Medulla oblongata (tissue), 1 donor: Measurements from ENCODE around the gene NACC2.
"Not testable (repeated sequence)": the region's sequence is repeated elsewhere in the genome, so short reads cannot be mapped to it uniquely, and the experiment has no call there.

Experiments
- DNase-seq: peaks from one replicate; pipeline ENCODE4 v3.0.0-alpha.2; 2015; ENCODE audit errors: extremely low spot score

NACC2 gene

DNA sequence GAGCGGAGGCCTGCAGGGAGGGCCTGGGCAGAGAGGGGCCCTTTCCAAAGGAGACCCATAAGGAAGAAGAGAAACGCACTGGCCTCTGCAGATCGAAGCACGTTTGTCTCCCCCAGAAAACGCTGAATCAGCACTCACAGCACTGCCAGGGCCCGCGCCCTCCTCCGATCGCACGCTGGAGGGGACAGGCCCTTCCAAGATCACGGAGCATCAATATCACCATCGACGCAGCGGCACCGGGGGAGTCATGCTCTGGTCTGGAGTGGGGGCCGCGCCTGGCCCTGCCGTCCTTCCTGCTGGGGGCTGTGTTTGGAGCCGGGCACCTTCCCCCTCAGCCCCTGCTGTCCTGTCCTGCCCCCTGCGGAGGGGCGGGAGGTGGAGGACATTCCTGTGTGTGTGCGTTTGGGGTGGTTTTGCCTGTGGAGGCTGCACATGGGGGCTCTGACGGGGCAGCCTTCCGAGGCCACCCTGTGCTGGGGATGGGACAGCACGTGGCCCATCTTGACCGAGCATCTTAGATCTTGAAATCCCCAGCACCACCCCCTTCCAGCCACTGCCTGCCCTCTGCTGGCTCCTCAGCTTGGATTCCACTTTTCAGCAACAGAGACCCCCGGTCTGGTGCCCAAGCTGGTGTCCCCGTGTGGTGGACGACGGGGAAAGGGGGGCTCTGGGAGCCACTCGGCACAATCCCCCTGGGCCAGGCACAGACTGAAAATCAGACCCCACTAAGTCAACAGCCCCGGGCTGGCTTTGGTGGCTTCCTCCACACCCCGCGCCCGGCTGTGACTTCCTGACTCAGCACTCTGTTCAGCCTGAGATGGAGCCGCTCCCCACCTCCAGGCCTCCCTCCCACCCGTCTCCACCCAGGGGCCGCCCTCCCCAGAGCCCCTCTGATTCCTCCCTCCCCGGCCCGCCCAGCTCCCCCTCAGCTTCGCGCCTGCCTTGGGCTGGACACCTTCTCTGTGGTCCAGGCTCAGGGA lies 15.3 kb upstream of the NACC2 start:
- no peak for DNase-seq

DNA sequence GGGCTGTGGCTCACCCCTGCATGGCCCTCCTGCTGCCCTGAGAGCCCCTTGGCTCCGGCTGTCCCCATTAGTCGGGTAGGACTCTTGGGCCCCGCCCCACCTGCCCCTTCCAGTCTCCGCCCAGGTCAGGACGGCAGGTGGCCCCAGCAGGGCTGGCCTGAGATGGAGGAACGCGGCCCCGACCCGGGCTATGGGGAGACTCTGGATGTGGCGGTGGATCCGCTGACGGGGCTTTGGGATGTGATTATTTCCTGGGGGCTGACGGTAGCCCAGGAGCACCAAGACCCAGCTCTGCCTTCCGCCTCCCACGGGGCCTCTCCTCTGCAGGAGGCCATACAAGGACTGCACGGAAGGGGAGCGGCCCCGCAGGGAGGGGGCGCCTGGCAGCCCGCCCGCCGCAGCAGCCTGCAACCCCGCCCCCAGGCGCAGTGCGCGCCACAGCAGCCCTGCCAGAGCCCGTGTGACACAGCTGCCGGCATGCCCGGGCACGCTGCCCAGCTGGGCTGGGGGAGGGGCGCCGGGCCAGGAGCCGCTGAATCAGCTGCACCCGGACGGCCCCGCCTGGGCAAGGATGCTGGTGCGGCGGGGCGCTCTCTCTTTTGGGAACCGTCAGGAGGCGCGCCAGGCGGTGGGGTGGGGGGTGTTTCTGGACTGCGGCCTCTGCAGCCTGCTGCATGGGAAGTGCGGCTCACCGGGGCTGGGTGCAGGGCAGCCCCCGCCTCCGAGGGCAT lies 14.4 kb upstream of the NACC2 start:
- DNase-seq: peak; percentile 91

DNA sequence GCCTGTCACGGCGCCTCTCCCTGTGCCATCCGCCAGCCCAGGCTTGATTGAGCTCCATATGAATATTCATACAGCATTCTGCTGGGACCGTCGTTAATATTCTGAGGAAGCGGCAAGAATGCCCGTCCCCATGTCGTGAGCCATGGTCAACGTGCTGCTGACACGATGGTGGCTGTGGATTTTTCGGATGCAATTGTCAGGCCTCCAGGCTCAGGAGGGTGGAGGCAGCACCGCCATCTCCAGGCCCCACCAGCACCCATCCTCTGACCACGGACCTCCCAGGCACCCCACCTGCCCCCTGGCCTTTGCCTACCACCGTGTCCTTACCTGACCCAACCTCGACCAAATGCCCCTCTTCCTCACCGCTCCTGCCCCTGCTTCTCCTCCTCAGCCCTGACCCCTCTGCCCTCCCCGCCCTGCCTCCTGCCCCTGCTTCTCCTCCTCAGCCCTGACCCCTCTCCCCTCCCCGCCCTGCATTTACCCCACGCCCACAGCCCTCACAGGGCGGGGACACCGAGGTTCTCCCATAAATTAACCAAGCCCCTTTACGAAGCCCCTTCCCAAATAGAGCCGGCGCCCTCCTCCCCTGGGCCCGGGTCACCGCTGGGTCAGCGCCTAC lies 13.7 kb upstream of the NACC2 start:
- no peak for DNase-seq

DNA sequence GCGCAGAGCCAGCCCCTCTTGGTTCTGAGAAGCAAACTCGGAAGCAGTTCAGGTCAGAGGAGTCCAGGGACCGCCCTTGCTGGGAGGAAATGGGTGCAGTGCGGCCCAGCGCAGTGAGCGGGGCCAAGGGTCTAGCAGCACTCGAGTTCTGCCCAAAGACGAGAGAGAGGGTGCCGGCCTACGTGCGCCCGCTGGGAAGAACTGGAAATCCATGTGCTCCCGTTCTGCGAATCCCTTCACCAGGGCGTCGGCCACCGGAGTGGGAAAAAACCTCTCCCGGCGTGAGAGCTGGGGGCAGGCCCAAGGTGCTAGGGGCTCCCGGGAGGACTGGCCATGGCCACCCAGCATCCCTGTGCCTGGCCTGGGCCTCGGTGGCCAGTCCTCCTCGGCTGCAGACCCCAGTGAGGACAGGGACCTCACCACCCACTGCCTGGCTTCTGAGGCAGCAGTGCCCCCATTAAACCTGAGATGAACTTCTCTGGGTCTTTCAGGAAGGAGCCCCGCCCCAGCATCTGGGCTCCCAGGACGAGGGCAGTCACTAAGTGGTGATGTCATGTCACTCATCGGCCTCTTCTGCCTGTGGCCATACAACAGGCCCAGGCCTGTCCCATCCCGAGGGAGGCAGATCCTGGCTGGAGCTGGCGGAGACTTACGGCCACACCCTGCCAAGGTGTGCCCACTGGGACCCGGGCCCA lies 13.0 kb upstream of the NACC2 start:
- DNase-seq: no peak

DNA sequence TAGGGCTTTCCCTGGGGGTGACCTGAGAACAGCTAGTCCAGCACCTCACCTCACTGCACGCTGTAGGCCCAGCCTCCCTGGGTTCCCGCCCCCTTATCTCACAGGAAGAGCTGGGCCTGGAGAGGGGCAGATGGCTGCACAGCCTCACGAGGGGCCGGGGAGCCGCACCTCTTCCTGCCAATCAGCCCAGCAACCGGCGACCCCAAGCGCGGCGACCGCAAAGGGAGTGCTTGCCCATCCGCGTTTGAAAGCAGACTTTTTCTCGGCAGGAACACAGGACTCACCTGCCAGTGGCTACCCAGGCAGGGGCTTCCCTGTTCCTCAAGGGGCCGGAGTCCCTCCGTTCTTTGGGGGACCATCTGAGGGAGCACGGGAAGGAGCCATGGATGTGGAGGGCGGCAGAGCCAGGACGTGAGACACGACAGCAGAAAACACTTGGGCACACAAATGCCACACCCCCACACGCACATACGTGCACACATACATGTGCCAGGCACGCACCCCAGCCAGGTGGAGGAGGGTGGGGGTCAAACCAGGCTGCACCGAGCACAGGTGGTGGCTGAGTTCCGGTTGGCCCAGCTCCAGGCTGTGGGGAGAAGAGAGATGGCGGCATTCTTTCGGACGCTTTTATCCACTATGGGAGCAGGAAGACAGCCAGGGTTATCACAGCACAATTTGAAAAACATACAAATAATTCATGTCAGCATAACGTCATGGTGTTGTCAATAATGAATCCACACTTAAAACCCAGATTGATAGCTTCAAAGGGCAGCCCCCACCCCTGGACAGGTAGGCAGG lies 12.3 kb upstream of the NACC2 start:
- no peak for DNase-seq

DNA sequence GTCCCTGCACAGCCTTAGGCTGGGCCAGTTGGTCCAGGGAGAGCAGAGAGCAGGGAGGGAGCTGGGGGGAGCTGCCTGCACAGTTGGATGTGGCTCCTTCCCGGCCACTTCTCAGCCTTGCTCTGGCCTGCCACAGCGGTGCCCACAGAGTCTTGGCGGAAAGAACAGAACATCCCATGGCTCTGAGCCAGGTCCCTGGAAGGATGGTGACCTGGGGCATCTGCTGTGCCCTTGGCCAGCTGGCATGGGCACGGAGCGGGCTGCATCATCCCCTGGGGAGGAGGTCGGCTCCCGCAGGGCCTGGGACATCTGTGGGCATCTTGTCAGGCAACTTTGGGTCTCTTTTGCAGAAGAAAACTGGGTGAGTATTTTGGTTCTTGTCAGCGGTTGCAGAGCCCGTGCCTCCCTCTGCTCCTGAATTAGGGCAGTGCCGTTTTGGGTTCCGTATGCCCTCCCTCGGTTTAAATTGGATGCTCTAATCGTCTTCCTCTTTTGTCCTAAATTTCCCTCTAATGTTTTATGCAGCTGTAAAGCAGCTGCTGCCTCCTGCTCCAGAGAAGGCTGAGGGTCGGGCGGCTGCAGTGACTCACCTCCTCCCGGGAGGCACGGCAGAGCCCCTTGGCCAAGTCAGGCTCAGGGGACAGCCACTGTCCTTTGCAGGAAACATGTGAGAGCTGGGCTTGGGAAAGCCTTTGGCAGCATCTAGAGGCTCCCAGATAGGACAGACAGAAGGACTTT lies 10.5 kb upstream of the NACC2 start:
- DNase-seq: no peak

DNA sequence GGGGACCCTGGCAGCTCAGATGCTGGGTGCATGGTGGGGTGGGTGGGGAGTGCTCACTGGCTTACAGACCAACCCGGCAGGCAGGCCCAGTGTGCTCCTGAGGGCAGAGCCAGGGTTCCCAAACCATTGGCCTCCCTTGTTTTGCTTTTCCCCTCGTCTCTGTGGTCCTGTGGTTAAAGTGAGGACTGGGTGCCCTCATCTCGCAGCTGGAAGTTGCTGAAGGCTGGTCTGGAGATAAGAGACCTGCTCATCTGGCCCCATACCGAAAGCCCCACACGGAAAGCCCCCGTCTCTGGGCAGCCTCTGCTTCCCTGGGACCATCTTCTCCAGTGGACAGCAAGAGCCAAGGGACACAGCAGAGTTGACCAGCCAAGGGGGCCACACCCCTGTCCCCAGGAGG lies 9.8 kb upstream of the NACC2 start:
- DNase-seq: no peak

DNA sequence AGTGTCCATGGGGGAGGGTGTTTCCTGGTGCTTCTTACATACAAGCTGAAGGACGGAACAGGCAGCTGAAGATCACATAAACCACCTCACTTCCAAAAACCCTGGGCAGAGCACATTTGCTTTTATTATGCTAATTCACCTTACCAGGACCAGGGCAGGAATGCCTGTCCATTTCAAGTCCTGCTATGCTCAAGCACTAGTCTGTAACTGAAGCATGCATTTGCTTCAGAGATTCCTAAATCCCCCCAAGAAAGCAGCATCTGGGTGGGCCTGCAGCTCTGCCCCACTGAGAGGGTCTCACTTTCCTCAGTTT lies 9.4 kb upstream of the NACC2 start:
- no peak for DNase-seq

DNA sequence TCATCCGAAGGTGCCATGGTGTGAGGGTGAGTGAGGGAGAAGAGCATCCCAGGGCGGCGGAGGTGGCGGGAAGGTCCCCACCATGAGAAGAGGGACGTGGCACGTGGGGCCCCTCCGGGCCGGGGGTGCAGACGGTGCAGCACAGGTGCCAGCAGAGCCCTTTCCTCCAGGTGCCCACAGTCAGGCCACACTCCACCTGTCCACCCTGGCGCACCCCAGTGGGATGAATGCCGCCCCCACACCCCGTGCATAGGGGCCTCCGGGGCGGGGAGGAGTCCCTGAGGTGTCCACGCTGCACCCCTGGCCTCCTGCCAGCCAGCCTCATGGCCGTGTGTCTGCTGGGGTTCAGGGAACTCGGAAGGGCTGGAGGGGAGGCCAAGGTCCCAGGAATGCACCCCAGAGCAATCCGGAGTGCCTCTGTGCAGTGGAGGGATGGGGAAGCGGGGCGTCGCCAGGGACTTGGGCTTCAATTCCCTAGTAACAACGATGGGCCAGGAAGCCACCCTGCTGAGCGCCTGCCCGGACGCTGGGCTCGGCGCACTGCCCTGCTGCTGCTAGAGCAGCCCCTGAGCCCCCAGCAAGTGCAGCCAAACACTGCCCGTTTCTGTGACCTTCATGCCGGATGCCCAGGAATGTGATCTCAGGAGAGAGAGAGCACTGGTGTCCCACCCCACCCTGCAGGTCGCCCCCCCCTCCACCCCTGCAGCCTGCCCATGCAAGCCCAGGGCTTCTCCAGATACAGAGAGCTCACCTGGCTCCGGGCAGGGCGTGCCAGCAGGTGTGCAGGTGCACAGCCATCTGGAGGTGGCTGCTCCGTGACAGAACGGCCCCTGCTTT lies 8.8 kb upstream of the NACC2 start:
- no peak for DNase-seq

DNA sequence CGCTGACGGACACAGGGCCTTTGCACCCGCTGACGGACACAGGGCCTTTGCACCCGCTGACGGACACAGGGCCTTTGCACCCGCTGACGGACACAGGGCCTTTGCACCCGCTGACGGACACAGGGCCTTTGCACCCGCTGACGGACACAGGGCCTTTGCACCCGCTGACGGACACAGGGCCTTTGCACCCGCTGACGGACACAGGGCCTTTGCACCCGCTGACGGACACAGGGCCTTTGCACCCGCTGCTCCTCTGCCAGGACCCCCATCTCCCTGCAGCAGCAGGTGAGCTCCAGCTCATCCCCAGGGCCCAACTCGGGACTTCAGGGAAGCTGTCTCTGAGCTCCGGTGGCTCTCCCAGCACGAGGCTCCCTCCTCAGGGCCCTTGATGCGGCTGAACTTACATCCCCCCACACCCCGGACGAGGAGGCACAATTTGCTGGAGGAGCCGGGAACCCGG lies 6.6 kb upstream of the NACC2 start:
- DNase-seq: not testable (repeated sequence)

DNA sequence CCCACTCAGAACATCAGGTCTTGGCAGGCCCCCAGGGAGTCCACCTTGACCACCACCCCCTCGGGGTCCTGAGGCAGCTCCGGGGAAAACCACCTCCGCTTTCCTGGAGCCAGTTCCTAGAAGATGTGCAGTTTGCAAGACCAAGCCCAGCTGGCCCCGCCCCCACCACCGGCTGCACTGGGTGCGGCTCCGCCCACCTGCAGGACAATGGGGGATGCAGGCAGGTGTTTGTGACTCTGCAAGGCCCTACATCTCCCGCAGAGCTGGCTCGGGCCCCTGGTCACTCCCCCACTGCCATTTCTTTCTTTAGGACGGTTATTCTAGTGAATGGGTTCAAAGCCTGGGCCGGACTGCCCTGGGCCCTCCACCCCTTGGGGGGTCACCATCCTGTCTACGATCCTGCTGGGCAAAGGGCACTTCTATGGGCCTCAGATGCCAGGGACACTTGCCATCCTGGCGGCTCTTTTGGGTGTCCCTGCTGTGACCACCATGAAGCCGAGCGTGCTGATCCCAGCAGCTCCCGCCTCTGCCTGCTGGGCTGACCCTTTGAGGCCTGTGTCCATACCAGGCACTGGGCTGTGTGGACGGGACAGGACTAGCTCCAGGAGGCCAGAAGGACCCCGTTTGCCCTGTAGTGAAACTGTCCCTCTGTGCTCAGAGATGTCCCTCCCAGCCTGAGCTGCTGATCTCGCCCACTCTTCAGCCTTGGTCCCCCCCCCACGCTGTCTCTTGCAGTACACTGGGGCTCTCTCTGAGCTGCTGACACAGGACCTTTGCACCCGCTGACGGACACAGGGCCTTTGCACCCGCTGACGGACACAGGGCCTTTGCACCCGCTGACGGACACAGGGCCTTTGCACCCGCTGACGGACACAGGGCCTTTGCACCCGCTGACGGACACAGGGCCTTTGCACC lies 5.9 kb upstream of the NACC2 start:
- DNase-seq: no peak

DNA sequence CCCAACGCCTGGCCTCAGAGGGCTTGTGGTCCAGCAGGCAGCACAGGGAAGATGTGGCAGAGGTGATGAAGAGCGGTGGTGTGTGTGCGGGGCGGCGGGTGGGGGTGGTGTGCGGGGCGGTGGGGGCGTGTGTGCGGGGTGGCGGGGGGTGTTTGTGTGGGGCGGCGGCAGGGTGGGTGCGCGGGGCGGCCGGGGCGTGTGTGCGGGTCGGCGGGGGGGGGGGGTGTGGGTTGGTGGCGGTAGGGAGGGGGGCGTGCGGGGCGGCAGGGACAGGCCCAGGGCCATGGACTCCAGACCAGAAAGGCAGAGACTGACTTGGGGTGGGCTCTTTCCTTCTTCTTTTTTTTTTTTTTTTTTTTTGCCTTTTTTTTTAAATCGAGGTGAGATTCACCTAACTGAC lies 4.5 kb upstream of the NACC2 start:
- no peak for DNase-seq

DNA sequence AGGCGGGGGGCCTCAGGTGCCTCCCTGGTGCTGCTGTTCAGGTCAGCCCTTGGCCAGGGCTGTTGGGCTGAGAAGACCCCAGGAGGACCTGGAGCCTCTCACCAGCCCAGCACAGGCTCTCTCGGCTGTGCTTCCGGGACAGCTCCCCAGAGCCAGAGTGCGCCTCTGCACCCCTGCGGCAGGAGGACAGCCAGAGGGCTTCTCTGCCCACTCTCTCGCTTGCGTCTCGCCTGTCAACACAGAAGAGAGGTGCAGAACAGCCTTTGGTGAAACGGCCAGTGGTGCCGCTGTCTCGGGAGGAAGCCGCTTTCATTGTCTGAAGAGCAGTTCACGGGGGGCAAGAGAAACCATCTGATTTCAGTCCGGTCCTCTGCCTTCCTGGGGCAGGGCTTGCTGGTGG lies 3.8 kb upstream of the NACC2 start:
- no peak for DNase-seq

DNA sequence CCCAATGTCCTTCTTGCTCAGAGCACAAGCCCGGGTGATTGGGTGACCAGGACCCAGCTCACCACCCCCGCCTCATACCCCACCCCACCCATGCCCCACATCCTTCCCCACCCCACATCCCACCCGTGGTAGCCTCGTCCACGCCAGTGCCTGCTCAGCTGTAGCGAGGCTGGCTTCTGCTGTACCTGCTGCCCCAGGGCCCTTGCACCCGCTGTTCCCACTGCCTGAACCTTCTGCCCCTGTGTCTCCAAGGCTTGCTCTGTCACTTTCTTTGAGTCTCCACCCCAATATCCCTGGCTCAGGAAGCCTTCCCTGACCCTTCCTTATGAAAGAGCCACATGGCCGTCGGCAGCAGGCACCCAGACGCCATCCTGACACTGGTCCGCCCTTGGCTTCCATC lies 3.1 kb upstream of the NACC2 start:
- no peak for DNase-seq

DNA sequence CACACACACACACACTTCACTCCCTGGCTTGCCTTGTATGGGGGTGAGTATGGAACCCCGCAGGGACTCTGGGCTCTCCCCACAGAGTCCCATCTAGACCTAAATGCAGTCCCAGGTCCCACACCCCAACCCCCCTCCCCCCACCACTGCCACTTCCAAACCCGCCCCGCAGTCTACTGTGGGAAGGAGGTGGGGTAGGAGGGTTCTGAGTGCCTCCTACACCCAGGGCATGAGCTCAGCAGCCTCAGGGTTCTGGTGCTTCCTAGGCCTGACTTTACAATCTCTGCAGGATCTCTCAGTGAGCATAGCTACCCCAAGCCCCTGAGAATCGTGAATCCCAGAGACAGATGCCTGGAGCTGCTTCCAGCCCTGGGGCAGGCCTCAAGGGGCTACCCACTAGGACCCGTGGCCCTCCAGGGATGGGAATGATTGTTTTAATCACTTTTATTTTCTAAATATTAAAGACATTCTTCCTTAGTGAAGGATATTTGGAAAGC lies 1.5 kb upstream of the NACC2 start:
- no peak for DNase-seq

DNA sequence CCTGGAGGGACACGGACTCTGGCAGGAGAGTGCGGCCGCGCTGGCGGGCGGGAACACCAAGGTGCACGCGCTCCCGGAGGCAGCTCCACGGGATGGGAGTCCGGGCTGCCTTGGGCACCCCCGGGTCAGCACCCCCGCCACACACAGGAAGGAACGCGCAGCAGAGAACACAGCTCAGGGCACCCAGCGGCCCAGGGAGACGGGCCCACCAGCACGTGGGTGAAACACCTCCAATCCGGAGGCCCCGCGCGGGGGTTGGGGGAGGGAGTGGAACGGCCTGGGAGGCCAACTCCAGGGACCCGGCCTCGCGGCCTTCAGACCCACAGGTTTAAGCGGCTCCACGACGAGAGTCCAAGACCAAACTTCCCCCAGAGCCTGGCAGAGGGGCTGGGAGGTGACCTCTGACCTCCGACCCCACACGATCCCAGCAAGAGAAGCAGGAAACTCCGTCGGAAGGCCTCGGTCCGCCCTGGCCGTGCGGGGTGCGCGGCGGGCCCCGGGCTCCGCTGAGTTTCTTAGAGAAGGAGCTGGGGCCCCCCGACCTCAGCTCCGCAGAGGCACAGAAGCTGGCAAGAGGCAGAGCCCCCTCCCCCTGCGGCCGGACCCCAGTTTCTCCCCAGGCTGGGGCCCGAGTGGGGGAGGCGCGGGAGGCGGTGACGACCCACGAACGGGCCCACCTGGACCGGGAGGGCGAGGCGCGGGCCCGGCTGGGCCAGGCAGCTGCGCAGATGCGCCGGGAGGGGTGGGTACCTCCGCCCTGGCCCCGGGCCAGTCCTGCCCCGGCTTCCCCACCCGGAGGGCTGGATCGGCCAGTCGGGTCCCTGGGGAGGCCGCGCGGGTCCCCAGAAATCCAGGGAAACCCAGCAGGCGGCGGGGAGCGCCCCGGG lies 851 bp downstream of the NACC2 start:
- peak; percentile 58 for DNase-seq

DNA sequence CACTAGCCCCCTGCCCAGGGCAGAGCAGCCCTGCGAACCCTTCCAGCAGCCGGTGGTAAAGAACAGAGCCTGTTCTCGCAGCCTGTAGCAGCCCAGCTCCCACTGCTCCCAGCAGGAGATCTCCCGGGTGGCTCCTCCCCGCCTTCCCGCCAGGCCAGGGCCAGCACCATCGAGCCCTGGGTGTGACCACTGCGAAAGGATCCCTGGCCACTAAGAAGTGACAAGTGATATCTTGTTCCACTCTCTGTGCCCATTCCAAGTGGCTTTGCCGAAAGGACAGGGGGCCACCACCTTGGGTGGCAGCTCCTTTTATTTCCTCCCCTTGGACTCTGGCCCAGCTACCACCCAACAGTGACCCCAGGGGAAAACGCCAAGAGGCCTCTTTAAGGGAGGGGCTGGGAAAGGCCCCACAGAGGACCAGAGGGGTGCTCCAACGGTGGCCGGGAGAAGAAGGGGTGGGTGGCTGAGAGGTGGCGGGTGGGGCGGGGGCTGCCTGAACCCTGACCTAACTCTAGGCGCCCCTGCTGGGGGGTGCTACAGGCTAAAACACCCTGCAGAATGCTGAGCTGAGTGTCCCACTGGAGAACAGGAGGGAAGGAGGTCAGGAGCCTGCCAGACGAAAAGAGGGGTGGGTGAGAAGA lies 1.6 kb downstream of the NACC2 start:
- DNase-seq: no peak
